ENCODE measurements around the gene TUBB1. TPM values are rescaled to one million over a fixed set of nuclear protein-coding genes. Genes with fewer than 3 reads are reported as not detected.
"Not testable (repeated sequence)": the region's sequence is repeated elsewhere in the genome, so short reads cannot be mapped to it uniquely, and the experiment has no call there.

TUBB1 gene
- total RNA-seq, 1 donor from 2014 or later = 0.27 TPM

GRCh38 chr20:59032023-59032712 is 12.9 kb downstream of the TUBB1 start, which contains the start of gene ATP5F1E:
Gene ATP5F1E, minus strand, starts transcription at chr20:59032335. Its CDS starts 84 bp downstream, at chr20:59032251.
- peak; percentile 100 for ATAC-seq
- intact Hi-C loops (cut with DNase I) = loop anchor here (2.0 kb wide), 1 partner anchor 141 kb away; no protein-coding TSS in a partner anchor
- DNase-seq (ENCODE audit: missing footprints) = peak; percentile 98

GRCh38 chr20:59032713-59033059 is 13.5 kb downstream of the TUBB1 start:
- no peak for ATAC-seq
- DNase-seq (ENCODE audit: missing footprints) = no peak
- intact Hi-C loops (cut with DNase I) = loop anchor here (2.0 kb wide), 1 partner anchor 142 kb away; no protein-coding TSS in a partner anchor

GRCh38 chr20:59033093-59033492 is 13.9 kb downstream of the TUBB1 start:
- no peak for DNase-seq (ENCODE audit: missing footprints)
- no peak for ATAC-seq
- intact Hi-C loops (cut with DNase I) = loop anchor here (2.0 kb wide), 1 partner anchor 142 kb away; no protein-coding TSS in a partner anchor

GRCh38 chr20:59033616-59034165 is 14.5 kb downstream of the TUBB1 start:
- ATAC-seq (no peak), DNase-seq (ENCODE audit: missing footprints) (no peak)
- intact Hi-C loops (cut with DNase I) = loop anchor here (2.0 kb wide), 1 partner anchor 143 kb away; no protein-coding TSS in a partner anchor

- no peak for DNase-seq (ENCODE audit: missing footprints)
- intact Hi-C loops (cut with DNase I) = no loop called here
- no peak for ATAC-seq
Measured at GRCh38 chr20:59035381-59035780, 16.2 kb downstream of the TUBB1 start.

GRCh38 chr20:59037386-59037785 is 18.2 kb downstream of the TUBB1 start:
- ATAC-seq (no peak), DNase-seq (ENCODE audit: missing footprints) (no peak)
- intact Hi-C loops (cut with DNase I) = no loop called here

GRCh38 chr20:59039233-59039632 is 20.0 kb downstream of the TUBB1 start:
- no peak for ATAC-seq
- intact Hi-C loops (cut with DNase I) = no loop called here
- no peak for DNase-seq (ENCODE audit: missing footprints)

- no peak for ATAC-seq
- intact Hi-C loops (cut with DNase I) = no loop called here
- no peak for DNase-seq (ENCODE audit: missing footprints)
Measured at GRCh38 chr20:59040667-59041066, 21.4 kb downstream of the TUBB1 start.

- intact Hi-C loops (cut with DNase I); ATAC-seq; DNase-seq (ENCODE audit: missing footprints): not testable (repeated sequence)
Measured at GRCh38 chr20:59041487-59041886, 22.3 kb downstream of the TUBB1 start.

GRCh38 chr20:59042151-59042795 is 23.0 kb downstream of the TUBB1 start, which contains the start of gene PRELID3B:
Gene PRELID3B, minus strand, starts transcription at chr20:59042786. Its CDS starts 56 bp downstream, at chr20:59042730.
- ATAC-seq = peak; percentile 38
- intact Hi-C loops (cut with DNase I) = no loop called here
- no peak for DNase-seq (ENCODE audit: missing footprints)

GRCh38 chr20:59042796-59043631 is 23.8 kb downstream of the TUBB1 start:
- intact Hi-C loops (cut with DNase I) = no loop called here
- DNase-seq (ENCODE audit: missing footprints) = peak; percentile 97
- ATAC-seq = peak; percentile 99

GRCh38 chr20:59043698-59044097 is 24.5 kb downstream of the TUBB1 start:
- ATAC-seq (no peak), DNase-seq (ENCODE audit: missing footprints) (no peak)
- intact Hi-C loops (cut with DNase I) = no loop called here

GRCh38 chr20:59044295-59044694 is 25.1 kb downstream of the TUBB1 start:
- intact Hi-C loops (cut with DNase I) = no loop called here
- no peak for DNase-seq (ENCODE audit: missing footprints)
- ATAC-seq = no peak

- intact Hi-C loops (cut with DNase I) = no loop called here
- ATAC-seq (no peak), DNase-seq (ENCODE audit: missing footprints) (peak; percentile 61)
Measured at GRCh38 chr20:59044796-59045195, 25.6 kb downstream of the TUBB1 start.

GRCh38 chr20:59046862-59047261 is 27.6 kb downstream of the TUBB1 start:
- ATAC-seq (no peak), DNase-seq (ENCODE audit: missing footprints) (no peak)
- intact Hi-C loops (cut with DNase I) = no loop called here

- intact Hi-C loops (cut with DNase I) = no loop called here
- ATAC-seq (no peak), DNase-seq (ENCODE audit: missing footprints) (no peak)
Measured at GRCh38 chr20:59047938-59048680, 28.9 kb downstream of the TUBB1 start.

GRCh38 chr20:59048681-59049030 is 29.4 kb downstream of the TUBB1 start:
- ATAC-seq = no peak
- intact Hi-C loops (cut with DNase I) = no loop called here
- no peak for DNase-seq (ENCODE audit: missing footprints)

GRCh38 chr20:59050437-59050836 is 31.2 kb downstream of the TUBB1 start:
- intact Hi-C loops (cut with DNase I) = no loop called here
- ATAC-seq (no peak), DNase-seq (ENCODE audit: missing footprints) (no peak)
